Right forelimb (tissue), 1 donor: ENCODE results near the gene METTL15.
"Not testable (repeated sequence)": the region's sequence is repeated elsewhere in the genome, so short reads cannot be mapped to it uniquely, and the experiment has no call there.

Source experiments
- DNase-seq: peaks from one replicate; pipeline ENCODE4 v3.0.0-alpha.2; 2018

METTL15 gene

DNA sequence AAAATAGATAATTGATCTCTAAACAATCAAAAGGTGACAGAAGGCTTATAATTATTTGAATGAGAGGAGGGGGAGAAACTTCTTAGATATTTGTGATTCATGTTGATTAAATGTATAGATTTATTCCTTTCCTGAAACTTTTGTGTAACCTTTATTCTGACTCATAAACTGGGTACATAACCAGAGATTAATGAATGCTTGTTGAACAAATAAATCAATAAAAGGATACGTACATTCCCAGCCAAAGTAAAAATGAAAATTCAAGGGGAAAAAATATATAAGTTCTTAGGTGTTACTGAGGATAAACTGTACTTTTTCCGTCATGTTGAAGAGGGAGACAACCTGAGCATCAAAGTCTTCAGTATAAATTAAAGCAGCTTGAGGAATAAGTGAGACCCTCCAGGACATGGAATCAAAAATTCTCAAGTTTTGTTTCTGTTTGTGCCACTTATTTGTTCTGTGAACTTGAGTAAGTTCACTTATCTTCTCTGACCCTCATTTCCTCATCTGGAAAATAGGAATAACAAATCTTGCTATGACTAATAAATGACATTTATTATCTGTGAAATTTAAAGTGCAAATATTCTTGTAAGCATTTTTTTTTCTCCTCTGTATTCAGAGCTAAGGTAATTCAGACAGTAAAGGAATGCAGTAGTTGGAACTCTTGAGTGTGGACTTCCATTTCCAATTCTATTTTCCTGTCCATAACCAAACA, 195.4 kb downstream of the METTL15 start:
- no peak for DNase-seq

DNA sequence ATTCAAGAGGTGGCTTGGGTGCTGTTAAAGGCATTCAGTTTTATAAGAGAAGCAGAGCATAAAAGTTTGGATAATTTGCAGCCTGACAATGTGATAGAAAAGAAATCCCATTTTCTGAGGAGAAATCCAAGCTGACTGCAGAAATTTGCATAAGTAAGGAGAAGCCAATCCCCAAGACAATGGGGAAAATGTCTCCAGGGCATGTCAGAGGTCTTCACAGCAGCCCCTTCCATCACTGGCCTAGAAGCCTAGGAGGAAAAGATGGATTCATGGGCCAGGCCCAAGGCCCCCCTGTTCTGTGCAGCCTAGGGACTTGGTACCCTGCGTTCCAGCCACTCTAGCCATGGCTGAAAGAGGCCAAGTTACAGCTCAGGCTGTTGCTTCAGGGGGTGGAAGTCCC, 207.3 kb downstream of the METTL15 start:
- no peak for DNase-seq

DNA sequence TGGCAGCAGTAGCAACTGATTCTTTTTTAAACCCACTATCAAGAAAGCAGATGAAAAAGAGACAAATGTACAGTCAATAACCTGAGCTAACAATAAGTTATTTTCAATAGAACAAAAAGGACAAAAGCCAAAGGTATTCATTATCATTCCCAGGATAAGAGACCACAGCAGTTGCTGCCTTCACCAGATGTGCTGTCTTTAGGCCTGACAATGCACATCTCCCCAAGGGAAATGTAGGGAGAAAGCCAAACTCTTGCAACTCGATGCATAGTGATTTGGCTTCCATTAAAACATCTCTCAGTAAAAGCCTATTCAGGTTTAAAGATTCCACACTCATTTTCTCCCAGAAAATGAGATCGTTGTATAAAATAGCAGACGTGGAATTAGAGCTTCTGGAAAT, 210.7 kb downstream of the METTL15 start:
- no peak for DNase-seq

DNA sequence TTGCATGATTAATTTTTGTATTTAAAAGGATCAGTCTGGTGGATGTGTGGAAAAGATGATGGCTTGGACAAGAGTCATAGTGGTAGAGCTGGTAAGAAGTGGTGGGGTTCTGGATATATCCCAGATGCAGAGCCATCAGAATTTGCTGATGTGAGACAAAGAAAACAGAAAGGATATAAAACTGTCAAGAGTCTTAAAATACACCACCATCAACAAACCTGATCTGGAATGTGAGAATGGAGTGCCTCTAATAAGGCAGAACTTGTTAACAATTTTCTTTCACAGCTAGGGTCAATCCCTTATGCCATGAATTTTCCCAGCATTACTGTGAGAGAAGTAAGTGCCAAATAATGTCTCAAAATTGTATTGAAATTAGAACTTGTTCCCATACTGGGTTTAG, 215.4 kb downstream of the METTL15 start:
- DNase-seq = no peak

DNA sequence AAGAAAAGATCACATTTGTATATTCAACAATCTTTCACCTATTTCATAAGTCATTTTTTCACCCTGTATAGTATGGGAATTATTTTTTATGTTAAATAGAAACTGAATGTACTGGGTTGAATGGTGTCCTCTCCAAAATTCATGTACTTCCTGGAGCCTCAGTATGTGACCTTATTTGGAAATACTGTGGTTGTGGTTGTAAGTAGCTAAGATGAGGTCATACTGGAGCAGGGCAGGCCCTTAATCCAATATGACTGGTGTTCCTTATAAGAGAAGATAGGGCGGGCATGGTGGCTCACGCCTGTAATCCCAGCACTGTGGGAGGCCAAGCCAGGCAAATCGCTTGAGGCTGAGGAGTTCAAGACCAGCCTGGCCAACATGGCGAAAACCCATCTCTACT, 224.2 kb downstream of the METTL15 start:
- DNase-seq = not testable (repeated sequence)

DNA sequence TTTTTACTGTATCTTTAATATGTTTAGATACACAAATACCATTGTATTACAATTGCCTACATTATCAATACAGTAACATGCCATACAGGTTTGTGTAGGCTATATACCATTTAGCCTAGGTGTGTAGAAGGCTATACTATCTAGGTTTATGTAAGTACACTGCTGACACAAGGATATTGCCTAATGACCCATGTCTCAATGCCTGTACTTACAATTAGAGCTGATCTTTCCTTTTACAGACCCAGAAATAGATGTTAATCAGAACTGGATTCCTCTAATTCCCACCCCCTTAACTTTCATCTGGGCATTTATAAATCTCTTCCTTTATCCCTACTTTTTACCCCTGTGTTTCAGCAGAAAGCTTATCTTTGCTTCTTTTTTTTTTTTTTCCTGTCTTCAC, 229.5 kb downstream of the METTL15 start:
- DNase-seq = no peak

DNA sequence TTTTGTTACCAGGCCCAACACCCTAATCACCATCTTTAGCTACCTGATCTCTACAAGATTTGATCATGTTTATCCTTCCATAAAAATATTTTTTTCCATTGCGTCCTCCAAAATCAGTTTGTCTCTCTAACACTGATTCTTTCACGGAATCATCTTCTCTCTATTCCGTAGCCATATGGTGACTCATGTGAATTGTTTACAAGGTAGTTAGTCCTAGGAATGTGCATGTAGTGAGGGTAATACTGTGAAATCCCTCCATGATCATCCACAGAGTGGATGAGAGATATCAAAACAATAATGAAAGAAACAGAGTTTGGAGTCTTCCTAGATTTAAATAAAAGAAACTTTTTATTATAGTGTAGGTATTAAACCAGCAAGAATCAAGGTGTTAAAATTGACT, 230.2 kb downstream of the METTL15 start:
- no peak for DNase-seq

DNA sequence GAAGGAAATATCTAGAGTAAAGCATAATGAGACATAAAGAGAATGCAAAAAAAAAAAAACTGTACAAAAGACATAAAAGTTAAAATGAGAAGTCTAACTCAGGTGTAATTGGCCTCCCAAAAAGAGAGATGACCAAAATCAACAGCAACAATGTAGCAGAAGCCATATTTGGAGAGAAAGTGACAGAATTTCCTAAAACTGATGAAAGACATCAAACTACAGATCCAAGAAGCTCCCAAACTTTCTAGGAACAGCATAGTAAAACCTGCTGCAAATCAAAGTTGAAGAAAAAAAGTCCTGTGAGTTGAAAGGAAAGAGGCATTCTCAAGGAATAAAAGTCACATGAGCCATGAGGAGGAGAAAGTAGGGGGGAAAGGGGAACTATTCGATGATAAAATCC, 231.3 kb downstream of the METTL15 start:
- no peak for DNase-seq

DNA sequence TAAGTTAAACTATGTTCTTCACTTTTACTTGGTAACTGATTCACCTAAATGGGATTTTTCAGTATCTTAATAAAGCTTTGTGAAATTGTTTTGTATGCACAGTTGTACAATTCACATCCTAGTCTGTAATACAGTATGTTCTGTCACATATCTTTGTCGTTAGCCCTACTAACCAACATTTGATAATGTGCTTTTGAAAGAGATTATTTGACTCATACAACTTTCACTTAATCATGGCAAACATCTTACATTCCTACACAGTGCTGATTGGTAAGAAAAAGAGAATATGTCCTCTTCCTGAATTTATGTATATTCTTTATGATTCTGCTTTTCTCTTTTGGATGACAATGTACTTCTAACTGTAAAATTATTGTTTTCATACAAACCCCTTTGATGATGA, 234.5 kb downstream of the METTL15 start:
- no peak for DNase-seq

DNA sequence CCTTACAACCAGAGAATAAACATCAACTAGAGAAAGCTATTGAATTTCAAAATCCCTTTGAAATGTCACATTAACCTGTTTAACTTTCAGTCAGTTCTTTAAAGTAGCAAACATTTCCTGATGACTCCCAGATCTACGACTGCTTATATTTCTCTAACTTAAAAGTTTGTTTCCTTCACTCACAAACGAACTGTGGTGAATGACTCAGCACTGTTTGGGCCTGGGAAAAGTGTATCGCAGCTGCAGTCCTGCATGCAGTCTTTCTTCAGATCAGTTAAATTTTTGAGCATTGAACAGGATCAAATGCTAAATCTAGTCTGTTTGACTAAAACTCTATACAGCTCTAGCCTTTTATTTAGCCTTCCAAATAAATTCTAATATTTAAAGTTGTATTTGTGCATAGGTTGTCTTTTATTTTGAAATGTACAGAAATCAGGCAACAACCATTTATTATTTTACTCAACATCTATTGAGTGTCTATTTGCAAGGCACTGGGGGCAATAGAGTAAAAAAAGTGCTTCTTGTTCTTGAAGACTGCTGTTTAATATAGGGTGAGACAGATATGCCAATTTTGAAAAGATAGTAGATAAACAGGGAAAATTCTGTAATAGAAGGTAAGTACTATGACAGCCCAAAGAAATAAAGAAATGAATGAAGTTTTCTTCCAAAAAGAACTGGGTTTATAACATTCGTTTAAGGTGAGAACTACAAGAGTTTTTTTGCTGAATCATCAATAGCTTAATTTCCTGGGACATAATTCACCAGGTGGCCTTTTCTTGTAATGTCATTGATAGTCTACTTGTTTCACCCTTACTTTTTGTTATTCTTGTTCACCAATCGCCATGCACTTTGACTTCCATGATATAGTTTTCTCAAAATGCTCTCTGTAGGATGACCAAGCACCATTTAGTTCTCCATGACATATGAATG, 235.4 kb downstream of the METTL15 start:
- no peak for DNase-seq

DNA sequence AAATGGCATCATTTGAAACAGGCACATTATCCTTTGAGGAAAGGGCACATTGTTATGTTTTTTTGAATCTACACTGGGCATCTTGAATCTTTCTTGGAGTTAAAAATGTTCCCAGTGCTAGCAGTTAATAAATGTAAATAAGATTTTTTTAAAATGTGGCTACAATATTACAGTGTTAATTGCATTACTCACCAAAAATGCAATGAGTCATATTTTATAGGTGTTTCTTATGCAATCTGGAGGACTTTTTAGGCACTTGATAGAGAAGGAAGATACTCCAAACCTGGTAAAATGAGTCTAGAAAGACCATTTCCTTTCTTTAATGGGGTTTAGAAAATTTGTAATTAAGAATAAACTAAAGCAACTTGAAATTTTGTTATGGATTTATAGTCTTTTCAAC, 238.0 kb downstream of the METTL15 start:
- DNase-seq = no peak

DNA sequence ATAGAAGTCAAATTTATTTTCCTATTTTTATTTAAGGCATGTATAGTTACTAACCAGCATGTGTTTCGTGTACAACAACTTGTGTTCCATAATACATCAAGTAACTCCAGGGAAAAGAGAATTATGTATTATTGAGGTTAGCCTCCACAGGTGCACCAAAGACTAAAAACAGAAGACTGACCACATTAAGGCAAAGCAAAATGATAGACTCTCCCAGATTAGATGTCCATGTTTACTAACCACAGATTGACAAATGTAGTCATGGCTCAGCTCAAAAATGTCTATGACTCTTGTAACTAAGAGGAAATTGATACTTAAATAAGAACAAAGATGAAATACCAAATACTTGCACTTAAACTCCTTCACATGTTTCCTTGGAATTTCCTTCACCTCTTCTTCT, 238.5 kb downstream of the METTL15 start:
- no peak for DNase-seq

DNA sequence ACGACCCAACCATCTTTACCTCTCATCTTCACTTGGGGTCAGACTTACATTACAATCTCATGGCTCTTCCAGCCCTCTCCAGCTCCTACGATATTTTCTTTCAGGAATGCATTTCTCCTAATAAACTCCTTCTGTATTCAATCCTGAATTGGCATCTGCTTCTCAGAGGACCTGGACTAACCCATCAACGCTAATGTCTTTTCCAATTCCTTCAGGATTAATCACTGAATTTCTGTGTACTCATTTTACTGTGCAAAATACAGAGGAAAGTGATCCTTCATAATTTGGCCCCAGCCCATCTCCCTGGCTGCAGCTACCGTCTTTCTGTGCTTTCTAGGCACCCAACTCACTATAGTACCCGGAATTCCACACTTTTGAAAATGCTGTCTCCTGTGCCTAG, 239.2 kb downstream of the METTL15 start:
- no peak for DNase-seq

DNA sequence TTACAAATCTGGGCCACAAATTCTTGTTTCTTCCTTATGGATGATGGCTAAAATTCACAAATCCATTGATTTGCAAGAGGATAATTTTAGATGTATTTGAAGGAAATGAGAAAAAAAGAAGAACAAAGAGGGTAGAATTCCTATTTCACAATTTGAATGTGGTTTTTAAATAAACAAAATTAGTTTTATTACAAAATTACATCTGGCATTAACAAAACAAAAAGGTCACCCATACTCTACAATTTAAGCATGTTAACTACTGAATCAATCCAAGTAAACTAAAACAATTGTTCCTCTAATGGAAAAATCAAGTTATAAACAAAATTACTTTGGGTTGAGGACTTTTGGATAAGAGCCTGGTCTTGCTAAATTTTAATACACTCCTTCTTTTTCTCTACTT, 242.0 kb downstream of the METTL15 start:
- no peak for DNase-seq

DNA sequence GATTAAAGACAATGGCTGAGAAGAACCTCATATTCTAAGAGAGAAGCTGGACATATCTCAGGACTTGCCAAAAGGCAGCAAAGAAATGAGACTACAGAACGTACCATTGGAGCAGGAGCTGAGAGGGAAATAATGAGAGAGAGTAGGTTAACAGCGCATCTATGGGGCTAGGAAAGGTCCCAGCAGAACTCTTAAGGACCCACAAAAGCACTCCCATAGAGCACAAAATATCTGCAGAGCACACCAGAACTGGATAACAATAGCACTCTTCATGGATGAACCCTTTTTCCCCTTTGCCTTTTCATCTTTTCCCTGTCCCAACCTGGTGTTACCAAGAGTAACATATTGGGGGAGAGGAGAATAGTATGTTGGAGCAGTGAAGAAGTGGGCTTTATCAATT, 245.8 kb downstream of the METTL15 start:
- no peak for DNase-seq

DNA sequence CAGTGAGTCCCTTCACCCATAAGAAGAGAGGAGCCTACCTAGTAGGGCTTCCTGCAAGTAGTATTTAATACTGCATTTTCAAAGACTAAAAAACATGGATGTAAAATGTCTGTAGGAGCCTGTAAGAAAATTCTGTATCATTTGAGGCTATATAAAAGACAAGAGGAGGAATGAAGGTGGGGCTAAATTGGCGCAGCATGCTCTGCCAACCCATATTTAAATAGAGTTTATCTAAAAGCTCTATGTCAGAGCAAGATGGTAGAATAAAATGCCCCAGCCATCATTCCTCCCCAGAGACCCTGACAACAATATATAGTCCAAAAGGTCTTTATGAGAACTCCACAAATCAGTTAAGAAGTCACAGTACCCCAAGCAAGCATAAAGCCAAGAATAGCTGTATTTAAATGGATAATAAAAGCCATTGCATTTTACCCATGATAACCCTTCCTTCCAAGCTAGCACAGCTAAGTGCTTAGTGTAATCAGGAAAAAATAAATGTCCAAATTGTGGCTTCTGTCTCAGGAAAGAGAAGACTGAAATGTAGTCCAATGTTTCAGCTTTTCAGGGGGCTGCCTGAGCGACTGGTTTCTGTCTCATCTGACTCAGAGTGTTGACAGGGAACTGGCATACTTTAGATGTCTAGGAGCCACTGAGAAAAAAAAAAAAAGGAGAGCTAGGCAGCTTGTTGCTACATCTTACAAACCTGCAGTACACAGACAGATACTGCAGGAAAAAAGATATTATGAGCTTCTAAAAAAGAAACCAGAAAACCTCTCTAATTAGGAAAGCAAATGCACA, 258.6 kb downstream of the METTL15 start:
- no peak for DNase-seq

DNA sequence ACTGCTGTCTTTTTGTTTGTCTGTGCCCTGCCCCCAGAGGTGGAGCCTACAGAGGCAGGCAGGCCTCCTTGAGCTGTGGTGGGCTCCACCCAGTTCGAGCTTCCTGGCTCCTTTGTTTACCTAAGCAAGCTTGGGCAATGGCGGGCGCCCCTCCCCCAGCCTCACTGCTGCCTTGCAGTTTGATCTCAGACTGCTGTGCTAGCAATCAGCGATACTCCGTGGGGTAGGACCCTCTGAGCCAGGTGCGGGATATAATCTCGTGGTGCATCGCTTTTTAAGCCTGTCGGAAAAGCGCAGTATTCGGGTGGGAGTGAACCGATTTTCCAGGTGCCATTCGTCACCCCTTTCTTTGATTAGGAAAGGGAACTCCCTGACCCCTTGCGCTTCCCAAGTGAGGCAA, 269.9 kb downstream of the METTL15 start:
- DNase-seq = not testable (repeated sequence)
